HT1080 (cell line): ENCODE data around the gene PDZK1IP1. TPM values are rescaled to one million over a fixed set of nuclear protein-coding genes. Genes with fewer than 3 reads are reported as not detected.
"Not testable (repeated sequence)": the region's sequence is repeated elsewhere in the genome, so short reads cannot be mapped to it uniquely, and the experiment has no call there.

Experiments used
- DNase-seq: peaks from one replicate; pipeline ENCODE4 v3.0.0-alpha.2; 2015; ENCODE audit warnings: low read depth
- total RNA-seq: library from RNA; depleted of rRNA; stranded (reverse); fragments of >200 nt; shearing (Covaris generic); gene quantifications from 2 replicates; pipeline ENCODE4 v1.2.3, GENCODE V29; 2014

The PDZK1IP1 gene
- total RNA-seq, 1 experiment from 2014 or later = not detected

DNA sequence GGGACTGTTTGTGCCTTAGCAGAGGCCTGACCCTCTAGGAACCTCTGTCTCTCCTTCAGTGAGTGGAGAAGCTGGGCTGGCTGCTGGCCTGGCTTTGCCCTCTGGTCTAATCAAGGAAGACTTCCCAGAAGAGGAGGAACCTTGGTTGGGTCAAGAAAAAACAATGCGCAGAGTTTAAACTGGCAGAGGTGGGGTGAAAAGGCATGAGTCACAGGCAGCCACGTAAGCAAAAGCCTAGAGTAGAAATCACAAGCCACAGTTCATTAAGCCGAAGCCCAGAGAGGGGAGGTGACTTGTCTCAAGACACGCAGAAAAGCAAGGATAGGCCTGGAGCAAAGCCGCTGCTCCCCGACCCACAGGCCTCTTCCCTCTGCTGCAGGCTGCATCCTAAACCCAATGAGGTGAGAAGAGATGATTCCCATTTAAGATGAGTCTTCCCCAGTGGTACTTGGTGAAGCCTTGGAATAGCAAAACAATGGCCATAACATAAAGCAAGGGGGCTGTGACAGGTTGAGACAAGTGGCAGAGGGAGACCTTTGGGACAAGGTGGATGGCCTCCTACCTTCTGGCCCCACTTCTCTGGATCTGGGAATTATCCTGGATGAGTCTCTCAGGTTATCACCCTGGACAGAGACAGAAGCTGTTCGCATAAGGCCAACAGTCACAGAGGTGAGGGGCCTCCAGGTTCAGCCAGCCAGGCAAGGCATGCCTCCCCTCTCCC, 7.7 kb downstream of the PDZK1IP1 start:
- peak; percentile 83 for DNase-seq

GRCh38 chr1:47181095-47181954, 8.5 kb downstream of the PDZK1IP1 start:
- no peak for DNase-seq

DNA sequence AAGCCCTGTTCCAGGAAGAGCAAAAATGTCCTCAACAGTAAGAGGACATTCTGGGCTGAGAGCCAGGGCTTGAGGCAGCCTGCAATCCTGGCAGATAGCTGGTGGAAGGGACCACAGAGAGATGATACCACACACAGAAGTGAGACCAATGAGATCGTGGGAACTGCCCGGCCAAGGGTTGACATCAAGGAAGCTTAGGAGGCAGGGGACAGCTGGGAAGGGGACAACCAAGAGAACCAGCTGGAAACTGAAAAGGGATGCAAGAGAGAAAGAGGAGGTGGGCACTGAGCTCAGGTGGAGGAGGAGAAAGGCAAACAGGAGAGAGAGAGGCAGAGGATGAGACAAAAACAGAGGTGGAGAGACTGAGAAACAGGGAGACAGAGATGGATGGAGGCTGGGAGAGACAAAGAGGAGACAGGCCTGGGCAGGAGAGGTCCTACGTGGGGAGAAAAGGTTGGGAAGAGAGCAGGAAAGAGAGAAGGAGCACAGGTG, 9.2 kb downstream of the PDZK1IP1 start:
- no peak for DNase-seq

- no peak for DNase-seq
Measured at GRCh38 chr1:47179988-47180563, 9.8 kb downstream of the PDZK1IP1 start.

DNA sequence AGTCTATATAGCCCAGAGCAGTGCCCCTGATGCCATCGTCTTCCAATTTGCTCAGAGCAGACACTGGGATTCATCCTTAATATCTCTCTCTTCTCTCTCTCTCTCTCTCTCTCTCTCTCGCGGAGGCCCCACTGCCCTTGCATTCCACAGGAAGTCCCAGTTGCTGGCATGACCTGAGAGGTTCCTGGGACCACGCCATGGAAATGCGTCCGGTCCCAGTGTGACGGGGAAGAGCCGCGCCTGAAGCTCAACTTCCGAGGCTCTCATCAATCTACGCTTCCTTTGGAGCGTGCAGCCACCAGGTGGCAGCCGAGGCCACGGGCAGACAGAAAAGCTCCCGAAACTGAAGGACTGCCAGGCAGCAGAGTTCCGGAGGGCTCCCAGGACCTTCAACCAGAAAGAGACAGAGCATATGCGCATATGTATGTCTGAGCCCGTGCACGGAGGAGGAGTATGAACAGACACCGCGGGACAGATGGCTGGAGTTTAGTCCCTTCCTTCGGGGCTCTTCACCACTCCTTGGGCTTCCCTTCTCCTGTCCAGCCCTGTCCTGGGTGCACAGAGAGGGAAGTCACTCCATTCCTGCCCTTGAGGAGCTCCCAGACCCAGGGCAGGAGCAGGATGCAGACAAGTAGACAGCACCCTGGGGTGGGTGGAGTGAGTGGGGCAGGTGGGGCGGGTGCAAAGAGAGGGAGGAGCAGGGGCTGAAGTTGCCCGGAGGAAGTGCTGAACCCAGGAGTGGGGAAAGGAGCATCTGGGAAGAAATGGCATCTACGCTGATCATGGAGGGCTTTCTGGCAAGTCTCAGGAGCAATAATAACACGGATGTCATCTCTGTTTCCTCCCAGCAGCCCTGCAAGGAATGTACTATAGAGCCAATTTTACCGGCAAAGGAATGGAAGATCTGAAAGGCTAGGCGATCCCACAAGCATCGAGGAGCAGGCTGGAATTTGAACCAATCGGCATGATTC, 10.5 kb downstream of the PDZK1IP1 start:
- DNase-seq = peak; percentile 95

DNA sequence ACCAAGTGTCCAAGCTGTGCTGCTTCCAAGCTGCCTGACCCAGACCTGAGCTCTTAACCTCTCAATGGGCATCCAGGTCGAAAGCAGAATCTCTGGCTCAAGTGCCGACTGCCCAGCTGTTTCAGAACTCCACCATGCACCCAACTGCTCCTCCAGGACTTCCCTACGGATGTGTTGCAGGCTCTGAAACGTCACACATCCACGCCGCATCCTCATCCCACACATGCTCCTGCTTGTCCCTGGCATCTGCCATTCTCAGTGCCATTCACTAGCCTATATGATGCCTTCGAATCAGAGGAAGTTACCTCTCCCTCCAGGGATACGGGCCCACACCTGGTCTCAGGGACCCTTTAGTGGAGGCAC, 11.2 kb downstream of the PDZK1IP1 start:
- DNase-seq = no peak

- DNase-seq = no peak
Measured at GRCh38 chr1:47178020-47178419, 11.8 kb downstream of the PDZK1IP1 start.

GRCh38 chr1:47175227-47175934, 14.5 kb downstream of the PDZK1IP1 start:
- peak; percentile 77 for DNase-seq

- DNase-seq = no peak
Measured at GRCh38 chr1:47174656-47175020, 15.2 kb downstream of the PDZK1IP1 start.

DNA sequence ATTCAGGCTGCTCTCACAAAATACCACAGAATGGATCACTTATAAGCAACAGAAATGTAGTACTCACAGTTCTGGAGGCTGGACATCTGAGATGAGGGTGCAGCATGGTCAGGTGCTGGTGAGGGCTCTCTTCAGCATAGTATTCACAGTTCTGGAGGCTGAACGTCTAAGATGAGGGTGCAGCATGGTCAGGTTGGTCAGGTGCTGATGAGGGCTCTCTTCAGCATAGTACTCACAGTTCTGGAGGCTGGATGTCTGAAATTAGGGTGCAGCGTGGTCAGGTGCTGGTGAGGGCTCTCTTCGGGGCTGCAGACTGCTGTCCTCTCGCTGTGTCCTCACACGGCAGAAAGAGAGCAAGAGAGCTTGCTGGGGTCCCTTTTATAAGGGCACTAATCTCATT, 17.1 kb downstream of the PDZK1IP1 start:
- no peak for DNase-seq

GRCh38 chr1:47164552-47164951, 25.3 kb downstream of the PDZK1IP1 start:
- no peak for DNase-seq

- no peak for DNase-seq
Measured at GRCh38 chr1:47161298-47162040, 28.4 kb downstream of the PDZK1IP1 start.

- DNase-seq = no peak
Measured at GRCh38 chr1:47160716-47161115, 29.1 kb downstream of the PDZK1IP1 start.

DNA sequence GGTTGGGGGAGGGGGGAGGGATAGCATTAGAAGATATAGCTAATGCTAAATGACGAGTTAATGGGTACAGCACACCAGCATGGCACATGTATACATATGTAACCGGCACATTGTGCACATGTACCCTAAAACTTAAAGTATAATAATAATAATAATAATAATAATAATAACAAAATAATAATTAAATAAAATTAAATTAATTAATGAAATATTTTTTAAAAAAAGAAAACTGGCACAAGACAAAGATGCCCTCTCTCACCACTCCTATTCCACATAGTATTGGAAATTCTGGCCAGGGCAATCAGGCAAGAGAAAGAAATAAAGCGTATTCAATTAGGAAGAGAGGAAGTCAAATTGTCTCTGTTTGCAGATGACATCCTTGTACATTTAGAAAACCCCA, 31.9 kb downstream of the PDZK1IP1 start:
- not testable (repeated sequence) for DNase-seq

- not testable (repeated sequence) for DNase-seq
Measured at GRCh38 chr1:47156457-47156856, 33.4 kb downstream of the PDZK1IP1 start.

DNA sequence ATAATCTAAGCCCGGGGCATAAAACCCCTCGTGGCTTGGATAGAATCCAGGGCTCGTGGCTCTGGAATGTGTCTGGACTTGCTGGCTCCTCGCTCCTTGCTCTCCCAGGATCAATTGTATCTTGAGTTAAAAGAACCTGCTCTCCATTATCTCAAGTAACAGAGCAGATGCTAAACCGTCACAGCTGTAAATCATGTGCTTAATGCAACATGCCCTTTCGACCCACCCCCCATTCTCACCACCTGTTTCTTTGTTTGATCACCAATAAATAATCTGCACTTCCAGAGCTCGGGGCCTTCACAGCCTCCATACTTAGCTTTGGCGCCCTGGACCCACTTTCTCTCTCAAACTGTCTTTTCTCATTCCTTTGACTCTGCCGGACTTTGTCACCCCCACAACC, 40.7 kb downstream of the PDZK1IP1 start:
- DNase-seq = not testable (repeated sequence)

GRCh38 chr1:47147047-47147785, 42.6 kb downstream of the PDZK1IP1 start:
- no peak for DNase-seq

- DNase-seq = not testable (repeated sequence)
Measured at GRCh38 chr1:47146495-47146894, 43.3 kb downstream of the PDZK1IP1 start.

GRCh38 chr1:47143654-47144053, 46.2 kb downstream of the PDZK1IP1 start:
- peak; percentile 27 for DNase-seq
